ENCODE data around the gene ABITRAM. TPM values are rescaled to one million over a fixed set of nuclear protein-coding genes. Genes with fewer than 3 reads are reported as not detected.

Gene ABITRAM
- total and polyA plus RNA-seq, 9 donors: 6.3 to 13.4 (median 12.5) TPM

- DNase-seq: no peak
- Histone ChIP-seq H3K27me3 (ENCODE audit: control insufficient read depth, insufficient read depth, low read length) (no peaks in the 10 kb centered on the region), H3K27ac (ENCODE audit: low read length) (no peak overlapping the region), H3K4me1 (ENCODE audit: control insufficient read depth, insufficient read depth, low read length) (no peaks in the 10 kb centered on the region), H3K4me3 (ENCODE audit: low read length) (no peak overlapping the region), H3K36me3 (ENCODE audit: control insufficient read depth, insufficient read depth, low read length) (peaks cover 13% of the 10 kb centered on the region), H3K9me3 (replicated peaks; ENCODE audit: control insufficient read depth, low read depth, low read length) (no peaks in the 10 kb centered on the region)
Measured at GRCh38 chr9:108983885-108984284, 49.7 kb downstream of the ABITRAM start.

Other genes starting within 250 kb of the ABITRAM start
- gene ACTL7B, start 78.4 kb upstream of the ABITRAM start, total RNA-seq: not detected
- not detected for gene ACTL7B, start 78.4 kb upstream of the ABITRAM start, polyA plus RNA-seq (ENCODE audit: insufficient read depth in 1 of 8, insufficient read length in 8 of 8, low replicate concordance in 1 of 8)
- gene ACTL7A, start 72.1 kb upstream of the ABITRAM start, total RNA-seq: not detected
- not detected for gene ACTL7A, start 72.1 kb upstream of the ABITRAM start, polyA plus RNA-seq (ENCODE audit: insufficient read depth in 1 of 8, insufficient read length in 8 of 8, low replicate concordance in 1 of 8)
- 28.3 TPM for gene ELP1, start 276 bp upstream of the ABITRAM start, total RNA-seq
- 10 to 100 TPM; 24.1 to 36.0 (median 29.3) TPM for gene ELP1, start 276 bp upstream of the ABITRAM start, polyA plus RNA-seq (ENCODE audit: insufficient read depth in 1 of 8, insufficient read length in 8 of 8, low replicate concordance in 1 of 8)
- 37.1 TPM for gene CTNNAL1, start 79.1 kb downstream of the ABITRAM start, total RNA-seq
- gene CTNNAL1, start 79.1 kb downstream of the ABITRAM start, polyA plus RNA-seq (ENCODE audit: insufficient read depth in 1 of 8, insufficient read length in 8 of 8, low replicate concordance in 1 of 8): 10 to 100 TPM; 23.9 to 33.9 (median 28.3) TPM
- gene TMEM245, start 185.5 kb downstream of the ABITRAM start, total RNA-seq: 43.3 TPM
- 10 to 100 TPM; 29.4 to 42.1 (median 38.1) TPM for gene TMEM245, start 185.5 kb downstream of the ABITRAM start, polyA plus RNA-seq (ENCODE audit: insufficient read depth in 1 of 8, insufficient read length in 8 of 8, low replicate concordance in 1 of 8)
- 1.9 TPM for gene FRRS1L, start 232.8 kb downstream of the ABITRAM start, total RNA-seq
- 1 to 10 TPM in 4 of 8 donors, under 1 TPM in 4; 0.41 to 3.7 (median 0.97) TPM for gene FRRS1L, start 232.8 kb downstream of the ABITRAM start, polyA plus RNA-seq (ENCODE audit: insufficient read depth in 1 of 8, insufficient read length in 8 of 8, low replicate concordance in 1 of 8)

Measured in muscle of leg (tissue), 10 donors.